HFFc6 (cell line): ENCODE measurements around the gene MAGEA1. TPM values are rescaled to one million over a fixed set of nuclear protein-coding genes. Genes with fewer than 3 reads are reported as not detected.

Experiments
- DNase-seq: peaks from one replicate; pipeline ENCODE4 v3.0.0-alpha.2; 2018
- H3K27ac Mint-ChIP-seq: 2 replicates; pipeline ENCODE4 v1.8.0; 2020; ENCODE audit warnings: mild to moderate bottlenecking, mixed read lengths
- H3K27me3 Mint-ChIP-seq: 2 replicates; pipeline ENCODE4 v1.8.0; 2021; ENCODE audit warnings: mild to moderate bottlenecking, moderate library complexity, mixed read lengths; ENCODE audit not compliant: insufficient read depth
- H3K36me3 Mint-ChIP-seq: 2 replicates; pipeline ENCODE4 v1.8.0; 2021; ENCODE audit warnings: low read depth, mixed read lengths
- H3K4me1 Mint-ChIP-seq: 2 replicates; pipeline ENCODE4 v1.8.0; 2020; ENCODE audit warnings: low read depth, mixed read lengths
- H3K4me3 Mint-ChIP-seq: 2 replicates; pipeline ENCODE4 v1.8.0; 2020; ENCODE audit warnings: mild to moderate bottlenecking, moderate library complexity, mixed read lengths
- H3K9me3 Mint-ChIP-seq: 2 replicates; pipeline ENCODE4 v1.8.0; 2020; ENCODE audit warnings: mild to moderate bottlenecking, mixed read lengths
- total RNA-seq, 6 experiments: library from RNA; stranded (reverse); fragmentation: NEBNext Ultra II Directional; extraction: Animal tissue kit (Norgen Biotek cat#: 25700); gene quantifications; 2 replicates in 1 of 6; 3 replicates in 5 of 6; pipeline ENCODE4 v1.2.3, GENCODE V29; 2021
- TF ChIP-seq, protein P1 (sequence below): fragments of 200-600 bp; sonication (generic); IDR thresholded peaks from 2 replicates; pipeline ENCODE4 v1.5.0; 2021; ENCODE audit warnings: antibody characterized with exemption, mild to moderate bottlenecking

Gene MAGEA1
- total RNA-seq, 6 experiments from 2014 or later = not detected

DNA sequence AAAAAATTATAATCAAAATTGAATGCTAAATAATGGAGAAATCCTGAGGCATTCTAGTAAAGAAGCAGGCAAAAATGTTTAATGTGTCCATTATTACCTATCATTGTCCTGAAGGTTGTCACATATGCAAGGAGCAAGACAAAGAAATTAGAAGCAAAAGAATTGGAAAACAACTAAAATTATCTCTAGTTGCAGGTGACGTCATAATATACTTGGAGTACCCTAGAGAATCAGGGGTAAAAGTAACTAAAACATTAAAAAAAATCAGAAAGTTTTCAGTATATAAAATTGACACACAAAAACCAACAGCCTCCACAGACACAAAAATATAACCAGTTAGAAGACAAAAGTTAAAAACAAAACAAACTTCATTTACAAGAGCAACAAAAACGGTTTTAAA, 21.4 kb downstream of the MAGEA1 start:
- Mint-ChIP-seq H3K36me3 (no peaks in the 10 kb centered on the region), H3K4me3 (no peak overlapping the region), H3K27ac (no peak overlapping the region), H3K9me3 (no peaks in the 10 kb centered on the region), H3K27me3 (no peaks in the 10 kb centered on the region; the same call in none of the 2 replicates), H3K4me1 (no peaks in the 10 kb centered on the region)
- TF ChIP-seq, protein P1, sequence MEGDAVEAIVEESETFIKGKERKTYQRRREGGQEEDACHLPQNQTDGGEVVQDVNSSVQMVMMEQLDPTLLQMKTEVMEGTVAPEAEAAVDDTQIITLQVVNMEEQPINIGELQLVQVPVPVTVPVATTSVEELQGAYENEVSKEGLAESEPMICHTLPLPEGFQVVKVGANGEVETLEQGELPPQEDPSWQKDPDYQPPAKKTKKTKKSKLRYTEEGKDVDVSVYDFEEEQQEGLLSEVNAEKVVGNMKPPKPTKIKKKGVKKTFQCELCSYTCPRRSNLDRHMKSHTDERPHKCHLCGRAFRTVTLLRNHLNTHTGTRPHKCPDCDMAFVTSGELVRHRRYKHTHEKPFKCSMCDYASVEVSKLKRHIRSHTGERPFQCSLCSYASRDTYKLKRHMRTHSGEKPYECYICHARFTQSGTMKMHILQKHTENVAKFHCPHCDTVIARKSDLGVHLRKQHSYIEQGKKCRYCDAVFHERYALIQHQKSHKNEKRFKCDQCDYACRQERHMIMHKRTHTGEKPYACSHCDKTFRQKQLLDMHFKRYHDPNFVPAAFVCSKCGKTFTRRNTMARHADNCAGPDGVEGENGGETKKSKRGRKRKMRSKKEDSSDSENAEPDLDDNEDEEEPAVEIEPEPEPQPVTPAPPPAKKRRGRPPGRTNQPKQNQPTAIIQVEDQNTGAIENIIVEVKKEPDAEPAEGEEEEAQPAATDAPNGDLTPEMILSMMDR = no peak
- no peak for DNase-seq

DNA sequence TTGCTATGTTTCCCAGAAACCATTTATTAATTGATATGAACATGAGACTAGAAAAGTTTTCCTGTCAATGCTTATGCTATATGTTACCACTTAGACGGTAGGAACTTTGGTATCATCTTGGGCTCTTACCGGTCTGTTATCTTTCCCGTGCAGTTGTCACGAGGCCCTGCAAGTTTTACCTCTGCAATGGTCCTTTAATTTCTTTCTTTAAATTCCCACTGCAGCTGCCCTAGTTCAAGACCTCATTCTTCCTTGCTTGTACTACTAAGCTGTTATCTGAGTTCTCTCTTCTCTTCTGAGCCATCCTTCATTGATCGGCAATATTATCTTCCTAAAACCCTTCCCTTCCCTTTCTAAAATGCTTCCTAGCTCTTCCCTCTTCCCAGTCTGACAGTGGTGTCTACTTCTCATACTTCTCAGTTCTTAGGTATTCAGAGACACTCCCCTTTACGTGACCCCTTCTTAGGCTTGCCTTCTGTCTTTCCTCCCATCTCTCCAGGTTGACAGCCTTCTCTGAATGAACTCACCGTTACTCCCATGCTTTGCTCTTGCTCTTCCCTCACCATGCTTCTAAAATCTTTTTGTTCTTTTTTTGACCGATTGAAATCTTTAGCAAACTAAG, 27.5 kb downstream of the MAGEA1 start:
- Mint-ChIP-seq H3K4me1 (no peaks in the 10 kb centered on the region), H3K9me3 (peaks cover 2% of the 10 kb centered on the region; the same call in 1 of the 2 replicates), H3K4me3 (no peak overlapping the region), H3K36me3 (no peaks in the 10 kb centered on the region), H3K27ac (no peak overlapping the region), H3K27me3 (peaks cover 2% of the 10 kb centered on the region)
- TF ChIP-seq, protein P1 = no peak
- DNase-seq = no peak

DNA sequence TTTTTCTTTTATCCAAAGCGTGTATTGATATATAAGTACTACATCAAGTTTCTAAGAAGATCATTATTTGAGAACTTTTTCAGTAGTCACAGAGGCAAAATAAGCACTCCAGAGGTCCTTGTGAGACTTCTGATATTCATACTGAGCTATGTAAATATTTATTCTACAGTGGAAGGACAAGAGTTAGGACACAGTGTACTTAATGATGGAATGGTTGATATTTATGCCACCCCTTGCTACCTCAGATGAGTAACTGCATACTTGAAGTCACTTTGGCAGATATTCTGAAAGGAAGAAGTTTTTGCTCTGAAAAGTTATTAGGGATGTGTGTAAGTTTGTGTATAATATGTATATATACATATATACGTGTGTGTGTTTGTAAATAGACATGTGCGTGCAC, 30.3 kb downstream of the MAGEA1 start:
- Mint-ChIP-seq H3K4me1 (no peaks in the 10 kb centered on the region), H3K9me3 (peaks cover 4% of the 10 kb centered on the region; the same call in 1 of the 2 replicates), H3K27ac (no peak overlapping the region), H3K36me3 (no peaks in the 10 kb centered on the region), H3K27me3 (peaks cover 2% of the 10 kb centered on the region), H3K4me3 (no peak overlapping the region)
- TF ChIP-seq, protein P1 = no peak
- no peak for DNase-seq

DNA sequence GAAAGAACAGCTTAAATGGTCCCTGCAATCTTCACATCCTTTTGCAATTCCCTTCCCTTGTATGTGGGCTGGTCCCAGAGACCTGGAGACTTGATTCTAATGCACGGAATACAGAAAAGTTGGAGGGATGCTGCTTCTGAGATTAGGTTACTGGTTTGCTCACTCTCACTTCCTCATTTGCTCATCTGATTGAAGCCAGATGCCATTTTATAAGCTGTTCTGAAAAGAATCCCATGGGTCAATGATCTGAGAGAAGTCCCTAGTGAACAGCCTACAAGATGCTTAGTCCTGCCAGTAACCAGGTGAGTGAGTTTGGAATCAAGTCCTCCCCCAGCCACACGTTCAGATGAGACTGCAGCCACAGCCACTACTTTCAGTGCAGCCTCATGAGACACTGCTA, 35.9 kb downstream of the MAGEA1 start:
- TF ChIP-seq, protein P1 = no peak
- DNase-seq = no peak
- Mint-ChIP-seq H3K4me1 (no peaks in the 10 kb centered on the region), H3K9me3 (peaks cover 4% of the 10 kb centered on the region; the same call in 1 of the 2 replicates), H3K4me3 (no peak overlapping the region), H3K27me3 (peaks cover 2% of the 10 kb centered on the region), H3K27ac (no peak overlapping the region), H3K36me3 (no peaks in the 10 kb centered on the region)

DNA sequence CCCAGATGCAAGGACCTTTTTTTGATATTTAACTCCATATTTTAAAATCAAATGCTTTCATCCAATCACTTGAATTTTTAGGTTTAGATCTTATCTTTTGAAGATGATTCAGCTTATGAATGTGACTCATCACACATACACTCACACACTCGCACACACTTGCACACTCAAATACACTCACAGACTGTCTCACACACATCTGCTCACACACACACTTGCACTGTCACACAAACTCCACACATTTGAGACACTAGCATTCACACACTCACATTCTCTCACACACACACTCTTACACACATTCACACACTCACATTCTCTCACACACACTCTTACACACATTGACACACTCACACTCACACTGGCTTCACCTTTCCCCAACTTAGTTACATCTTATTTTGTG, 37.8 kb downstream of the MAGEA1 start:
- Mint-ChIP-seq H3K9me3 (no peaks in the 10 kb centered on the region; the same call in 1 of the 2 replicates), H3K36me3 (no peaks in the 10 kb centered on the region), H3K4me1 (no peaks in the 10 kb centered on the region), H3K27ac (no peak overlapping the region), H3K27me3 (peaks cover 2% of the 10 kb centered on the region), H3K4me3 (no peak overlapping the region)
- no peak for DNase-seq
- TF ChIP-seq, protein P1 = no peak
